Measurements from ENCODE around the gene CIDEA.

CIDEA gene

GRCh38 chr18:12246849-12247808 lies 7.0 kb upstream of the CIDEA start:
- peak; percentile 92 for ATAC-seq
- TF ChIP-seq ZFP30 (CRISPR knock-in tag; IDR thresholded peaks at IDR 0.05) (no peak), ZFP3 (CRISPR knock-in tag; IDR thresholded peaks at IDR 0.05) (no peak), ESRRG (CRISPR knock-in tag; IDR thresholded peaks at IDR 0.05) (no peak), CSRNP3 (CRISPR knock-in tag; IDR thresholded peaks at IDR 0.05) (no peak), PATZ1 (CRISPR knock-in tag; IDR thresholded peaks at IDR 0.05; ENCODE audit: borderline replicate concordance) (no peak), ZNF70 (CRISPR knock-in tag; IDR thresholded peaks at IDR 0.05) (no peak), OSR1 (CRISPR knock-in tag; IDR thresholded peaks at IDR 0.05) (no peak), RARB (CRISPR knock-in tag; IDR thresholded peaks at IDR 0.05) (no peak), ZNF8 (CRISPR knock-in tag; IDR thresholded peaks at IDR 0.05) (no peak), ZC3H10 (CRISPR knock-in tag; IDR thresholded peaks at IDR 0.05) (no peak), PPARA (CRISPR knock-in tag; IDR thresholded peaks at IDR 0.05; ENCODE audit: borderline replicate concordance) (no peak), ISL1 (CRISPR knock-in tag; IDR thresholded peaks at IDR 0.05) (no peak), TSHZ2 (CRISPR knock-in tag; IDR thresholded peaks at IDR 0.05) (no peak), TOX (CRISPR knock-in tag; IDR thresholded peaks at IDR 0.05; ENCODE audit: borderline replicate concordance) (no peak), CSDC2 (CRISPR knock-in tag; IDR thresholded peaks at IDR 0.05) (no peak), GLIS3 (CRISPR knock-in tag; IDR thresholded peaks at IDR 0.05) (no peak)

DNA sequence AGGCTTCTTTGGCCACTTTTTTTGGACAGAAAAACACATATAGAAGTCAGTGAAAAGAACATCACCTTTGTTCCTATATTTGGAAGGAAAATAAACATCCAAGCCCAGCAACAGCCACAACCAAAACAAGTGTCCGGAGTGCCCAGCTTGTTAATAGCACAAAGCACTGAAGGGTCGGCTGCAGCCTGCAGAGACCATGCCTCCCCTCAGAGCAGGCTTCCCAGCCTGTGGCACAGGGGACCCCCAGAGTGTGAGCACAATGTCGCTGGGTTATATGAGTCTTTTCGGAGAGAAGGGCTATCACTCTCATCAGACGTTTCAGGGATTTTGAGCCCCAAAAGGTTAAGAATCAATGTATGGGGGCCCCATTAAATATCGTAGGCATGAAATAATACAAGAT lies 6.2 kb upstream of the CIDEA start:
- TF ChIP-seq ARNTL (CRISPR knock-in tag; IDR thresholded peaks at IDR 0.05; ENCODE audit: borderline replicate concordance, low read depth) (no peak), GLIS3 (CRISPR knock-in tag; IDR thresholded peaks at IDR 0.05) (no peak), TCF4 (CRISPR knock-in tag; IDR thresholded peaks at IDR 0.05; ENCODE audit: borderline replicate concordance) (no peak), TOX (CRISPR knock-in tag; IDR thresholded peaks at IDR 0.05; ENCODE audit: borderline replicate concordance) (no peak), ESRRG (CRISPR knock-in tag; IDR thresholded peaks at IDR 0.05) (no peak), PPARA (CRISPR knock-in tag; IDR thresholded peaks at IDR 0.05; ENCODE audit: borderline replicate concordance) (no peak)
- ATAC-seq: no peak

DNA sequence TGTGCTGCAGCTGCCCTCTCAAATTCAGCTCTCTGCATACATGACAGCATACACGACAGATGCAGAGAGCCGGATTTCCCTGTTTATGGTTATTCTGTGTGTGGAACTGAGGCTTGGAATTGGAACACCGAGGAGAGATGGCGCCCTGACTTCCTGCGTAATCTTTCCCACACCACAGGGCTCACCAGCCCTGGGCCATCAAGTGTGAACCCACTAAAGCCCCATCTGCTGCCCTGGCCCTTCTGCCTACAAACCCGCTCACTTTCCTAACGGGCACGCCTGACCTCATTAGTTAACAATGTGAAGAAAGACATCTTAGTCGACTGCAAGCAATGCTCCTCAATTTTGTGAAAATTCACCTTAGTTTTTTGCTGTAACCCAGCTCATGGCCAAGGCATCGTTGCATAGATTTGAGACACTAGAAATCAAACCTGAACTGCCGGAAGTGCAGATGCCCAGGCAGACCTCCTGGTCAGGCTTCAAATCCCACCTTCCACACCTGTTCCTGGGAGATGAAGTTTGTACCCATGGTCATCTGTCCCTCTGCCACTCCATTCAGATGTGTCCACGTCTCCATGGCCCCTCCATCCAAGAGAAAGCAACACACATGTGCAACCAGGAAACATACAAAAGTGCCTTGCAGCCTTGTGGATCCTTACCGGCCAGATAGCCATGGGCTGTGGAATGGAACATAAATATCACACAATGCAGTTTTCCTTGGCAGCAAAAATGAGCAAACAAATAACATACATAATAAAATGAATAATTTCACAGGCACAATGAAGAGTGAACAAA lies 5.0 kb upstream of the CIDEA start:
- TF ChIP-seq PATZ1 (CRISPR knock-in tag; IDR thresholded peaks at IDR 0.05; ENCODE audit: borderline replicate concordance): no peak
- no peak for ATAC-seq

GRCh38 chr18:12251311-12251710 lies 2.9 kb upstream of the CIDEA start:
- ATAC-seq: no peak
- TF ChIP-seq PATZ1 (CRISPR knock-in tag; IDR thresholded peaks at IDR 0.05; ENCODE audit: borderline replicate concordance) (no peak), TOX (CRISPR knock-in tag; IDR thresholded peaks at IDR 0.05; ENCODE audit: borderline replicate concordance) (no peak), ZFP30 (CRISPR knock-in tag; IDR thresholded peaks at IDR 0.05) (no peak), ZFP3 (CRISPR knock-in tag; IDR thresholded peaks at IDR 0.05) (no peak), CSDC2 (CRISPR knock-in tag; IDR thresholded peaks at IDR 0.05) (no peak), ESRRG (CRISPR knock-in tag; IDR thresholded peaks at IDR 0.05) (no peak), TSHZ2 (CRISPR knock-in tag; IDR thresholded peaks at IDR 0.05) (no peak), TCF4 (CRISPR knock-in tag; IDR thresholded peaks at IDR 0.05; ENCODE audit: borderline replicate concordance) (no peak), ZNF70 (CRISPR knock-in tag; IDR thresholded peaks at IDR 0.05) (no peak), ZNF565 (CRISPR knock-in tag; conservative IDR thresholded peaks at IDR 0.05; ENCODE audit: low read depth) (no peak), BACH2 (CRISPR knock-in tag; IDR thresholded peaks at IDR 0.05; ENCODE audit: borderline replicate concordance) (no peak)
